ENCODE data around the gene ANKRD6.
"Not testable (repeated sequence)": the region's sequence is repeated elsewhere in the genome, so short reads cannot be mapped to it uniquely, and the experiment has no call there.

The ANKRD6 gene

DNA sequence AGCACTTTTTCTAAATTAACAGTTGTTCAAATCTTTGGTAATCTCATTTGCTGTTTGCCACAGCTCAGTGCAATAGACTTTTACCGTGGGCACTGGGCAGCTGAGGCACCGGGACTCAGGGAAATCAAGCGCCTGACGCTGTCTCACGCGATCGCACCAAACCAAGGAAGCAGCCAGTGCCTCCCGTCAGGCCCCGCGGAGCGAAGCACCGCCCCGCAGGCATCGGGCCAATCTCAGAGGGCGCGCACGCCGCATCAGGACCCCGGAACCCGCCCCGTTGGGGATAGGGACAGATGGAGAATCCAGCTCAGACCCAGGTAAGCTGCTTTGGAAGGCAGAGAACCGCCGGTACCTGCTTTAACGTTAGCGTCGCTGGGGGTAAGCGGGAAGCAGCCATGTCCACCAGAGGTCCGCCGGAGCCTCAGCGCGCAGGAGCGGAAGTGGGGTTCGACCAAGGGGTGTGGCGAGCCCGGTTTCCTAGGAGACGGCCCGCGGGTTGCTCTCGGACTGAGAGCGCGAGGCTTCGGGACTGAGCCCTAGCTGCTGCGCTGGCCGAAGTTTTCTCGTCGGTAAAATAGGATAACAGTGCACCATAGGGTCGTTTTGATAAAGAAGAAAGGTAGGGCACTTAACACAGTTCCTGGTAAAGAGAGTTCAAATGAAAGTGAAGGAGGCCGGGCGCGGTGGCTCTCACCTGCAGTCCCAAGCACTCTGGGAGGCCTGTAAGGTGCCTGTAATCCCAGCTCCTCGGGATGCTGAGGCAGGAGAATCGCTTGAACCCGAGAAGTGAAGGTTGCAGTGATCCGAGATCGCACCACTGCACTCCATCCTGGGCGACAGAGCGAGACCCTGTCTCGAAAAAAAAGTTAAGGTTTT, 205.6 kb downstream of the ANKRD6 start, which contains the start of gene LYRM2:
TSS of gene LYRM2 (minus strand) at position 428 of the 876 bp plus-strand sequence. CDS start at position 397, 31 bp downstream.
- no peak for TF ChIP-seq CTCF (IDR thresholded peaks at IDR 0.05; ENCODE audit: control extremely low read depth, extremely low read depth, low read depth, missing control alignments)
- POLR2A ChIA-PET = no interaction called here
- peak; percentile 94 for DNase-seq (ENCODE audit: extremely low spot score)
- CTCF ChIA-PET = interaction anchor here (0.7 to 2.9 kb wide), 12 partner anchors 10 to 272 kb away, joined by 3 to 15 read pairs (median 4); no protein-coding TSS in a partner anchor

DNA sequence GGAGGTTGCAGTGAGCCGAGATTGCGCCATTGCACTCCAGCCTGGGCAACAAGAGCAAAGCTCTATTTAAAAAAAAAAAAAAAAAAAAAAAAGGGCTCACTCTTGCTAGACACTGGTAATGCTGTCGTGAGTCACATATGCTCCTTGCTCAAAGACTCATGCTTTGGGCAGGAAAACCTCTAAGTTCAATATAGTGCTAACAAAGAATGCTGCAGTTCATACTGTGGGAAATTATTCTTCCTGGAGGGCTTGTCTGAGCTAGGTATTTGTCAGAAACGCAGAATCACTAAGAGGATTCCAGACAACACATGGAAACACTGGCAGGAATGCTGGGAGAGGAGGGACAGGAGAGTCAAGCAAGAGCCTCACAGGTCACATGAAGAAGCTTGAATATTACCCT, 207.9 kb downstream of the ANKRD6 start:
- TF ChIP-seq CTCF (IDR thresholded peaks at IDR 0.05; ENCODE audit: control extremely low read depth, extremely low read depth, low read depth, missing control alignments) = no peak
- ChIA-PET CTCF (interaction anchor here (1.0 to 1.4 kb wide), 4 partner anchors 8 to 269 kb away, joined by 3 to 4 read pairs (median 3); no protein-coding TSS in a partner anchor), POLR2A (interaction anchor here (0.6 kb wide), 1 partner anchor 295 kb away, joined by 4 read pairs; no protein-coding TSS in a partner anchor)
- DNase-seq (ENCODE audit: extremely low spot score) = no peak

DNA sequence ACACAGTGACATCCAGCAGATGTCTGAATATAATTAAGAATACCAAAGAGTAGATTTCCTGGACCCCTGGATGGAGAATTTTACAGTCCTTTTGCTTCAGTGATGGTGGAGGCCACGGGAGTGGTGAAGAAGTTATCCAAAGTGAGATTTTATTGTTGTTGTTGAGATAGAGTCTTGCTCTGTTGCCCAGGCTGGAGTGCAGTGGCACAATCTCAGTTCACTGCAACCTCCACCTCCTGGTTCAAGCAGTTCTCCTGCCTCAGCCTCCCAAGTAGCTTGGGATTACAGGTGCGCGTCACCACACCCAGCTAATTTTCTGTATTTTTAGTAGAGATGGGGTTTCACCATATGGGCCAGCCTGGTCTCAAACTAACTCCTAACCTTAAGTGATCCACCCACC, 208.6 kb downstream of the ANKRD6 start:
- DNase-seq (ENCODE audit: extremely low spot score); POLR2A ChIA-PET: not testable (repeated sequence)
- CTCF ChIA-PET = interaction anchor here (1.0 to 1.4 kb wide), 2 partner anchors 32 to 269 kb away, joined by 3 to 4 read pairs; no protein-coding TSS in a partner anchor

GRCh38 chr6:89642956-89643355, 210.0 kb downstream of the ANKRD6 start:
- ChIA-PET CTCF (interaction anchor here (1.0 to 1.7 kb wide), 2 partner anchors 11 to 210 kb away, joined by 3 to 5 read pairs; no protein-coding TSS in a partner anchor), POLR2A (no interaction called here)
- no peak for TF ChIP-seq CTCF (IDR thresholded peaks at IDR 0.05; ENCODE audit: control extremely low read depth, extremely low read depth, low read depth, missing control alignments)
- no peak for DNase-seq (ENCODE audit: extremely low spot score)

GRCh38 chr6:89643406-89643805, 210.5 kb downstream of the ANKRD6 start:
- ChIA-PET CTCF (interaction anchor here (1.7 kb wide), 1 partner anchor 10 kb away, joined by 5 read pairs; no protein-coding TSS in a partner anchor), POLR2A (no interaction called here)
- TF ChIP-seq CTCF (IDR thresholded peaks at IDR 0.05; ENCODE audit: control extremely low read depth, extremely low read depth, low read depth, missing control alignments) = no peak
- no peak for DNase-seq (ENCODE audit: extremely low spot score)

- DNase-seq (ENCODE audit: extremely low spot score) = no peak
- CTCF ChIA-PET = no interaction called here
- no peak for TF ChIP-seq CTCF (IDR thresholded peaks at IDR 0.05; ENCODE audit: control extremely low read depth, extremely low read depth, low read depth, missing control alignments)
- POLR2A ChIA-PET = no interaction called here
These were observed 211.9 kb downstream of the ANKRD6 start for GRCh38 chr6:89644864-89645263.

GRCh38 chr6:89649682-89650081, 216.7 kb downstream of the ANKRD6 start:
- TF ChIP-seq CTCF (IDR thresholded peaks at IDR 0.05; ENCODE audit: control extremely low read depth, extremely low read depth, low read depth, missing control alignments) = no peak
- POLR2A ChIA-PET = no interaction called here
- CTCF ChIA-PET = interaction anchor here (1.5 to 1.8 kb wide), 4 partner anchors 9 to 18 kb away, joined by 3 to 6 read pairs (median 4); no protein-coding TSS in a partner anchor

More at GRCh38 chr6:89649682-89650081, 216.7 kb downstream of the ANKRD6 start:
- DNase-seq (ENCODE audit: extremely low spot score) = no peak

Measured in GM10248 (cell line).